SU-DHL-6 (cell line): ENCODE data around the gene MRPS15.

Experiments used
- EZH2phosphoT487 ChIP-seq: fragments of 200-600 bp; sonication (generic), shearing (Covaris generic); conservative IDR thresholded peaks from 2 replicates; pipeline ENCODE4 v1.6.1; 2018; ENCODE audit warnings: mild to moderate bottlenecking, antibody characterized with exemption, low read length, moderate library complexity, mixed read lengths
- TF ChIP-seq, protein P1 (sequence below): fragments of 200-600 bp; sonication (generic); IDR thresholded peaks from one replicate; pipeline ENCODE4 v1.5.1; 2017; ENCODE audit warnings: antibody characterized with exemption, mild to moderate bottlenecking, low read length, moderate library complexity; ENCODE audit not compliant: insufficient read depth, poor library complexity, severe bottlenecking

DNA sequence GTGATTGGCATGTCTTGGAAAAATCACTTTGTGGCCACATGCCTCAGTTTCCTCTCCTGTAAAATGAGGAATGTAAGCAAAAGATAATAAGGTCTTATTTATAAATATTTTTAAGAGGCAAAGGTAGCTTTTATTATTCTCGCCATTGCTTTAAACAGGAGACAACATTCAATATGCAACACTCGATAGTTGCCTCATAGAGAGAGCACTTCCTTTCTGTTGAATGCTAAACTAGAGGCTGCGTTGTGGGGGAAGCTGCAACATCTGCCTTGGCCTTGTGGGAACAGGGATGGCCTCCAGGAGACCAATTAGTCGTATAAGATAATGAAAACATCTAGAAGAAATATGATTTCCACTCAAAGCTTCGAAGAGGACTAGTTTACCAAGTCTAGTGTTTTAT is 17.4 kb downstream of the MRPS15 start:
- no peak for TF ChIP-seq EZH2phosphoT487
- TF ChIP-seq, protein P1, sequence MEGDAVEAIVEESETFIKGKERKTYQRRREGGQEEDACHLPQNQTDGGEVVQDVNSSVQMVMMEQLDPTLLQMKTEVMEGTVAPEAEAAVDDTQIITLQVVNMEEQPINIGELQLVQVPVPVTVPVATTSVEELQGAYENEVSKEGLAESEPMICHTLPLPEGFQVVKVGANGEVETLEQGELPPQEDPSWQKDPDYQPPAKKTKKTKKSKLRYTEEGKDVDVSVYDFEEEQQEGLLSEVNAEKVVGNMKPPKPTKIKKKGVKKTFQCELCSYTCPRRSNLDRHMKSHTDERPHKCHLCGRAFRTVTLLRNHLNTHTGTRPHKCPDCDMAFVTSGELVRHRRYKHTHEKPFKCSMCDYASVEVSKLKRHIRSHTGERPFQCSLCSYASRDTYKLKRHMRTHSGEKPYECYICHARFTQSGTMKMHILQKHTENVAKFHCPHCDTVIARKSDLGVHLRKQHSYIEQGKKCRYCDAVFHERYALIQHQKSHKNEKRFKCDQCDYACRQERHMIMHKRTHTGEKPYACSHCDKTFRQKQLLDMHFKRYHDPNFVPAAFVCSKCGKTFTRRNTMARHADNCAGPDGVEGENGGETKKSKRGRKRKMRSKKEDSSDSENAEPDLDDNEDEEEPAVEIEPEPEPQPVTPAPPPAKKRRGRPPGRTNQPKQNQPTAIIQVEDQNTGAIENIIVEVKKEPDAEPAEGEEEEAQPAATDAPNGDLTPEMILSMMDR: no peak
